HCT116 (cell line): ENCODE measurements around the gene APOH. TPM values are rescaled to one million over a fixed set of nuclear protein-coding genes. Genes with fewer than 3 reads are reported as not detected.

Experiments
- total RNA-seq: library from RNA; stranded (reverse); gene quantifications from one replicate; pipeline ENCODE4 v1.2.1, GENCODE V29; 2021; ENCODE audit not compliant: unreplicated experiment

The APOH gene
- total RNA-seq, 1 experiment from 2014 or later, result 1.7 TPM

Other genes with a start within 250 kb of the APOH start
- gene CEP112, start 37.3 kb downstream of the APOH start, total RNA-seq, result 10.9 TPM
- 18.8 TPM for gene PRKCA, start 73.2 kb upstream of the APOH start, total RNA-seq